Neuronal stem cell (in vitro differentiated cells): ENCODE measurements around the gene STXBP6.

Experiments used
- DNase-seq: peaks from one replicate; pipeline ENCODE4 v3.0.0-alpha.2; 2013; ENCODE audit warnings: low spot score
- H2AFZ ChIP-seq: one replicate; pipeline ENCODE4 v1.6.1; 2013; ENCODE audit warnings: mild to moderate bottlenecking, low read length, inconsistent platforms
- H2AK5ac ChIP-seq: 2 replicates; pipeline ENCODE4 v1.6.1; 2013; ENCODE audit warnings: low read depth, mild to moderate bottlenecking, inconsistent platforms, low read length, moderate library complexity, mixed read lengths
- H2BK120ac ChIP-seq: 2 replicates; pipeline ENCODE4 v1.6.1; 2013; ENCODE audit warnings: low read depth, mild to moderate bottlenecking, inconsistent platforms, low read length, moderate library complexity, mixed read lengths
- H2BK12ac ChIP-seq: one replicate; pipeline ENCODE4 v1.6.1; 2013; ENCODE audit warnings: low read length, inconsistent platforms
- H2BK15ac ChIP-seq: 2 replicates; pipeline ENCODE4 v1.6.1; 2013; ENCODE audit warnings: mild to moderate bottlenecking, low read length, inconsistent platforms, mixed read lengths
- H2BK5ac ChIP-seq: one replicate; pipeline ENCODE4 v1.6.1; 2013; ENCODE audit warnings: inconsistent platforms, mild to moderate bottlenecking, low read length, moderate library complexity
- H3K14ac ChIP-seq: one replicate; pipeline ENCODE4 v1.6.1; 2013; ENCODE audit warnings: low read length, inconsistent platforms
- H3K18ac ChIP-seq: 2 replicates; pipeline ENCODE4 v1.6.1; 2013; ENCODE audit warnings: low read length, inconsistent platforms
- H3K23ac ChIP-seq: 2 replicates; pipeline ENCODE4 v1.6.1; 2013; ENCODE audit warnings: low read depth, mild to moderate bottlenecking, mixed read lengths, low read length, inconsistent platforms; ENCODE audit not compliant: poor library complexity
- H3K27ac ChIP-seq: replicated peaks from 3 replicates; pipeline ENCODE4 v1.5.1; 2013; ENCODE audit warnings: low read length, inconsistent platforms
- H3K27me3 ChIP-seq, 3 experiments: 2 replicates each; pipeline ENCODE4 v1.6.1; 2013; ENCODE audit warnings: low read length in 3 of 3, mild to moderate bottlenecking in 2 of 3, inconsistent platforms in 1 of 3, low read depth in 1 of 3, mixed read lengths in 1 of 3, moderate library complexity in 1 of 3; ENCODE audit not compliant: control insufficient read depth in 3 of 3, insufficient read depth in 3 of 3
- H3K36me3 ChIP-seq, 2 donors: replicated peaks in 1 of 2; 2 replicates each; pipeline ENCODE4 v1.6.1; 2013; ENCODE audit warnings: low read length in 2 of 2; ENCODE audit not compliant: control insufficient read depth in 2 of 2, insufficient read depth in 2 of 2
- H3K4ac ChIP-seq: 2 replicates; pipeline ENCODE4 v1.6.1; 2013; ENCODE audit warnings: inconsistent platforms, mild to moderate bottlenecking, low read length, moderate library complexity
- H3K4me1 ChIP-seq, 2 donors: 1 replicate in 1 of 2; 2 replicates in 1 of 2; pipeline ENCODE4 v1.6.1; 2013; ENCODE audit warnings: low read length in 2 of 2, low read depth in 1 of 2; ENCODE audit not compliant: control insufficient read depth in 2 of 2, insufficient read depth in 1 of 2
- H3K4me2 ChIP-seq: one replicate; pipeline ENCODE4 v1.6.1; 2013; ENCODE audit warnings: mild to moderate bottlenecking, low read length, inconsistent platforms; ENCODE audit not compliant: insufficient read depth, poor library complexity, severe bottlenecking
- H3K4me3 ChIP-seq, 2 donors: 2 replicates each; pipeline ENCODE4 v1.5.1; 2013; ENCODE audit warnings: low read length in 2 of 2, mild to moderate bottlenecking in 2 of 2, inconsistent platforms in 1 of 2, moderate library complexity in 1 of 2
- H3K79me1 ChIP-seq: one replicate; pipeline ENCODE4 v1.6.1; 2013; ENCODE audit warnings: low read depth, mild to moderate bottlenecking, inconsistent platforms, low read length, moderate library complexity
- H3K9ac ChIP-seq: one replicate; pipeline ENCODE4 v1.6.1; 2013; ENCODE audit warnings: mild to moderate bottlenecking, low read depth, low read length, inconsistent platforms; ENCODE audit not compliant: poor library complexity
- H3K9me3 ChIP-seq, 2 donors: replicated peaks in 1 of 2; 2 replicates each; pipeline versions ENCODE3 to v1.6.1; 2013; ENCODE audit warnings: low read length in 2 of 2, mild to moderate bottlenecking in 2 of 2, inconsistent platforms in 1 of 2, low read depth in 1 of 2, mixed read lengths in 1 of 2, moderate library complexity in 1 of 2; ENCODE audit not compliant: control insufficient read depth in 2 of 2, insufficient read depth in 1 of 2
- H4K8ac ChIP-seq: one replicate; pipeline ENCODE4 v1.6.1; 2013; ENCODE audit warnings: low read depth, mild to moderate bottlenecking, inconsistent platforms, low read length, moderate library complexity
- H4K91ac ChIP-seq: one replicate; pipeline ENCODE4 v1.6.1; 2013; ENCODE audit warnings: low read length, low read depth, mild to moderate bottlenecking, inconsistent platforms; ENCODE audit not compliant: poor library complexity
- WGBS, 2 donors: extraction: QIAGEN DNeasy Blood & Tissue Kit; methylation state at CpG; one replicate each; pipeline ENCODE4 v1.1.7; 2013; ENCODE audit warnings: missing lambda C conversion rate in 2 of 2, mixed read lengths in 1 of 2; ENCODE audit not compliant: insufficient read length in 2 of 2, insufficient replicate concordance in 1 of 2; ENCODE audit errors: extremely low coverage in 2 of 2; 5-methylcytosine and 5-hydroxymethylcytosine counted together

STXBP6 gene

GRCh38 chr14:24849471-24849870 is 200.5 kb downstream of the STXBP6 start:
- Histone ChIP-seq H2BK12ac (no peak overlapping the region), H2BK15ac (no peak overlapping the region), H3K79me1 (no peaks in the 10 kb centered on the region), H4K8ac (no peak overlapping the region), H3K18ac (no peak overlapping the region), H3K27me3 (peaks cover 0 to 2% (median 0%) of the 10 kb centered on the region in 3 experiments), H3K23ac (no peak overlapping the region), H3K27ac (no peak overlapping the region), H2AK5ac (no peak overlapping the region), H4K91ac (no peak overlapping the region), H2BK120ac (no peak overlapping the region), H2AFZ (no peak overlapping the region), H3K4me1 (peaks cover 4 to 10% of the 10 kb centered on the region in 2 donors), H3K4ac (no peak overlapping the region), H3K9ac (no peak overlapping the region), H3K4me2 (no peak overlapping the region), H2BK5ac (no peak overlapping the region), H3K14ac (no peak overlapping the region), H3K36me3 (no peaks in the 10 kb centered on the region), H3K4me3 (no peak overlapping the region), H3K9me3 (no peaks in the 10 kb centered on the region)
- DNase-seq: no peak
- no CpG with 5 or more reads among the region's 2 CpGs for WGBS, 2 donors

- no peak overlapping the region for H2BK12ac ChIP-seq
- H2BK15ac ChIP-seq: no peak overlapping the region
- H2BK5ac ChIP-seq: no peak overlapping the region
- no peak overlapping the region for H2BK120ac ChIP-seq
- H3K4me1 ChIP-seq: peaks cover 4 to 10% of the 10 kb centered on the region in 2 donors
- no peaks in the 10 kb centered on the region for H3K27me3 ChIP-seq
- no peaks in the 10 kb centered on the region for H3K36me3 ChIP-seq
- no peaks in the 10 kb centered on the region for H3K79me1 ChIP-seq
- no peak overlapping the region for H3K27ac ChIP-seq
- no peak overlapping the region for H4K8ac ChIP-seq
- H2AFZ ChIP-seq: no peak overlapping the region
- H3K9ac ChIP-seq: no peak overlapping the region
- H2AK5ac ChIP-seq: no peak overlapping the region
- H3K4ac ChIP-seq: no peak overlapping the region
- DNase-seq: no peak
- no peak overlapping the region for H3K23ac ChIP-seq
- no peak overlapping the region for H3K4me2 ChIP-seq
- no peak overlapping the region for H3K4me3 ChIP-seq
- H3K18ac ChIP-seq: no peak overlapping the region
- no peak overlapping the region for H4K91ac ChIP-seq
- WGBS, 2 donors: no CpG with 5 or more reads among the region's 3 CpGs
- H3K9me3 ChIP-seq: no peaks in the 10 kb centered on the region
- no peak overlapping the region for H3K14ac ChIP-seq
Observed at GRCh38 chr14:24848102-24848790, 201.7 kb downstream of the STXBP6 start.

GRCh38 chr14:24847568-24848095 is 202.3 kb downstream of the STXBP6 start:
- Histone ChIP-seq H3K4me3 (no peak overlapping the region), H3K23ac (no peak overlapping the region), H3K4ac (no peak overlapping the region), H3K79me1 (no peaks in the 10 kb centered on the region), H2BK15ac (no peak overlapping the region), H3K18ac (no peak overlapping the region), H3K27ac (no peak overlapping the region), H3K9ac (no peak overlapping the region), H3K27me3 (no peaks in the 10 kb centered on the region), H3K4me1 (peaks cover 4 to 10% of the 10 kb centered on the region in 2 donors), H4K8ac (no peak overlapping the region), H2AK5ac (no peak overlapping the region), H3K36me3 (no peaks in the 10 kb centered on the region), H2BK5ac (no peak overlapping the region), H4K91ac (no peak overlapping the region), H3K14ac (no peak overlapping the region), H2BK12ac (no peak overlapping the region), H2AFZ (no peak overlapping the region), H3K4me2 (no peak overlapping the region), H2BK120ac (no peak overlapping the region), H3K9me3 (no peaks in the 10 kb centered on the region)
- DNase-seq: no peak

GRCh38 chr14:24846261-24846660 is 203.7 kb downstream of the STXBP6 start:
- Histone ChIP-seq H3K4me2 (no peak overlapping the region), H3K4ac (no peak overlapping the region), H2AK5ac (no peak overlapping the region), H3K23ac (no peak overlapping the region), H2BK120ac (no peak overlapping the region), H2BK15ac (no peak overlapping the region), H4K8ac (no peak overlapping the region), H4K91ac (no peak overlapping the region), H3K4me1 (peaks cover 0 to 4% of the 10 kb centered on the region in 2 donors), H3K14ac (no peak overlapping the region), H2BK12ac (no peak overlapping the region), H3K18ac (no peak overlapping the region), H3K9me3 (no peaks in the 10 kb centered on the region), H3K27ac (no peak overlapping the region), H3K36me3 (no peaks in the 10 kb centered on the region), H3K9ac (no peak overlapping the region), H2BK5ac (no peak overlapping the region), H2AFZ (no peak overlapping the region), H3K79me1 (no peaks in the 10 kb centered on the region), H3K27me3 (no peaks in the 10 kb centered on the region), H3K4me3 (no peak overlapping the region)
- no CpG with 5 or more reads among the region's 3 CpGs for WGBS, 2 donors
- no peak for DNase-seq
